MCF 10A (cell line): ENCODE measurements around the gene DOCK9. TPM values are rescaled to one million over a fixed set of nuclear protein-coding genes. Genes with fewer than 3 reads are reported as not detected.

Experiments used
- Bru-seq: library from RNA; stranded (reverse); fragments of 400-500 nt; gene quantifications from one replicate; lab custom pipeline; 2021; lab: Mats Ljungman, UMichigan
- BruChase-seq, 2 experiments: library from RNA; stranded (reverse); fragments of 400-500 nt; gene quantifications; one replicate each; lab custom pipeline; 2021; lab: Mats Ljungman, UMichigan
- BruUV-seq: library from RNA; stranded (reverse); fragments of 400-500 nt; replicated peaks from 2 replicates; lab custom pipeline; 2021; lab: Mats Ljungman, UMichigan
- CTCF ChIA-PET: fragments of 300-600 bp; sonication (Branson Sonifier 250); formaldehyde crosslinking; extraction: SDS; loops from one replicate; lab custom pipeline; 2021; ENCODE audit warnings: antibody characterized with exemption, inconsistent platforms; lab: Yijun Ruan, JAX
- POLR2A ChIA-PET: fragments of 300-600, 350-650 bp; sonication (Branson Sonifier 250); formaldehyde crosslinking; extraction: SDS; loops from one replicate; lab custom pipeline; 2020; ENCODE audit warnings: antibody characterized with exemption, inconsistent platforms; lab: Yijun Ruan, JAX
- DNase-seq: peaks from one replicate; pipeline ENCODE4 v3.0.0-alpha.2; 2018; ENCODE audit not compliant: unreplicated experiment
- H3K27ac Mint-ChIP-seq: one replicate; pipeline ENCODE4 v1.8.0; 2022; ENCODE audit warnings: mild to moderate bottlenecking, low read depth, mixed read lengths; ENCODE audit not compliant: unreplicated experiment
- H3K27me3 Mint-ChIP-seq: one replicate; pipeline ENCODE4 v1.8.0; 2022; ENCODE audit warnings: mixed read lengths; ENCODE audit not compliant: insufficient read depth, unreplicated experiment
- H3K36me3 Mint-ChIP-seq: one replicate; pipeline ENCODE4 v1.8.0; 2022; ENCODE audit warnings: mild to moderate bottlenecking, moderate library complexity, mixed read lengths; ENCODE audit not compliant: insufficient read depth, unreplicated experiment
- H3K4me1 Mint-ChIP-seq: one replicate; pipeline ENCODE4 v1.8.0; 2022; ENCODE audit warnings: mixed read lengths; ENCODE audit not compliant: insufficient read depth, unreplicated experiment
- H3K4me3 Mint-ChIP-seq: one replicate; pipeline ENCODE4 v1.8.0; 2022; ENCODE audit warnings: mild to moderate bottlenecking, moderate library complexity, mixed read lengths; ENCODE audit not compliant: unreplicated experiment
- H3K9me3 Mint-ChIP-seq: one replicate; pipeline ENCODE4 v1.8.0; 2022; ENCODE audit warnings: mixed read lengths; ENCODE audit not compliant: unreplicated experiment
- CTCF ChIP-seq: fragments of 200-600 bp; IDR thresholded peaks from one replicate; pipeline ENCODE4 v1.8.0; 2022; ENCODE audit warnings: antibody characterized with exemption, mild to moderate bottlenecking; ENCODE audit not compliant: unreplicated experiment
- intact Hi-C: fragments of 100-400 bp; cut with micrococcal nuclease; formaldehyde crosslinking; loops from 2 replicates; pipeline ENCODE4 v1.14.1; 2022
- long read RNA-seq: library from polyadenylated mRNA; stranded (forward); transcript quantifications from one replicate; pipeline ENCODE4 v2.0.0, GENCODE V29; 2022
- total RNA-seq: library from RNA; stranded (reverse); gene quantifications from 2 replicates; pipeline ENCODE4 v1.2.3, GENCODE V29; 2022

The DOCK9 gene
- total RNA-seq (77.0 and 94.1 TPM in 2 replicates), Bru-seq, nascent RNA (percentile 85 among the genes with signal in this experiment), BruChase-seq, experiment 1, labeled RNA remaining after a 6-hour chase (percentile 76 among the genes with signal in this experiment), BruChase-seq, experiment 2, labeled RNA remaining after a 2-hour chase (percentile 78 among the genes with signal in this experiment)
- long read RNA-seq, full-length matches to known transcripts, result 1 of 38 reads
- long read RNA-seq, partial matches to known transcripts, result 7 of 38 reads
- long read RNA-seq, other reads (novel, unspliced or antisense), result 30 of 38 reads

- Mint-ChIP-seq H3K27ac (peak within 1 kb of the TSS; percentile 80), H3K27me3 (no peaks in the 10 kb centered on the region), H3K4me1 (peaks cover 39% of the 10 kb centered on the region), H3K36me3 (peaks cover 6% of the 10 kb centered on the region), H3K4me3 (peak within 1 kb of the TSS; percentile 70), H3K9me3 (no peaks in the 10 kb centered on the region)
- TF ChIP-seq CTCF, result no peak
- ChIA-PET CTCF (interaction anchor here (0.6 to 1.6 kb wide), 7 partner anchors 11 to 136 kb away, joined by 3 to 8 read pairs (median 3); no protein-coding TSS in a partner anchor), POLR2A (interaction anchor here (0.7 to 3.4 kb wide), 18 partner anchors 11 to 1543 kb away, joined by 3 to 12 read pairs (median 3); partner anchors contain the start of gene UBAC2)
- peak; percentile 49 for DNase-seq
- intact Hi-C loops, result loop anchor here (2.0 to 5.0 kb wide), 2 partner anchors 41 to 85 kb away; no protein-coding TSS in a partner anchor
- TSS peak; percentile 40 for BruUV-seq
Measured at GRCh38 chr13:98977568-98978265, at the start of gene DOCK9. DOCK9 (minus strand) TSS chr13:98978064; CDS start chr13:98977909, 155 bp downstream.

DNA sequence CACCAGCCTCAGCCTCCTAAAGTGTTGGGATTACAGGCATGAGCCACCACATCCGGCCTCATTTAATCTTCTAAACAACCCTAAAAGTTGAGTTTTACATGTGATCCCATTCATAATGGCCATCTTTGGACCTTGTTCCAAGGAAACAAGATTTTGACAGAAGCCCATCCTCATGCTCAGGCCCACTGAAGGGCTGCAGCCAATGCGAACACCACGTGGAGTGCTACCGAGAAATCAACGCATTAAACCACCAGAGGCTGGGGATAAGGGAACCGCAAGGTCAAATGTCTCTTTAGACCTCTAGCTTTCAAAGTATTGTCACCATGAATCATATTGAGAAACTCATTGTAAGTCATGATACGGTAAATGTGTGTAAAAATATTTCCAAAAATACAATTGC, 49.4 kb upstream of the DOCK9 start:
- POLR2A ChIA-PET, result interaction anchor here (1.0 to 1.1 kb wide), 2 partner anchors 10 to 49 kb away, joined by 3 to 4 read pairs; partner anchors contain the start of gene DOCK9
- no peak for DNase-seq
- CTCF ChIA-PET, result interaction anchor here (0.6 to 1.8 kb wide), 6 partner anchors 30 to 302 kb away, joined by 3 to 6 read pairs (median 3); no protein-coding TSS in a partner anchor
- no TSS peak for BruUV-seq
- no peaks in the 10 kb centered on the region for H3K36me3 Mint-ChIP-seq
- intact Hi-C loops, result no loop called here
- H3K27me3 Mint-ChIP-seq, result no peaks in the 10 kb centered on the region
- no peak overlapping the region for H3K4me3 Mint-ChIP-seq
- H3K9me3 Mint-ChIP-seq, result no peaks in the 10 kb centered on the region
- peaks cover 47% of the 10 kb centered on the region for H3K4me1 Mint-ChIP-seq
- no peak overlapping the region for H3K27ac Mint-ChIP-seq
- TF ChIP-seq CTCF, result no peak

GRCh38 chr13:99022941-99023340, 45.1 kb upstream of the DOCK9 start:
- no peak overlapping the region for H3K27ac Mint-ChIP-seq
- DNase-seq, result no peak
- no peak overlapping the region for H3K4me3 Mint-ChIP-seq
- H3K9me3 Mint-ChIP-seq, result no peaks in the 10 kb centered on the region
- no peaks in the 10 kb centered on the region for H3K36me3 Mint-ChIP-seq
- ChIA-PET POLR2A (interaction anchor here (0.8 kb wide), 1 partner anchor 11 kb away, joined by 3 read pairs; no protein-coding TSS in a partner anchor), CTCF (interaction anchor here (0.6 to 1.5 kb wide), 3 partner anchors 9 to 133 kb away, joined by 3 to 4 read pairs (median 4); no protein-coding TSS in a partner anchor)
- intact Hi-C loops, result no loop called here
- no peak for TF ChIP-seq CTCF
- no TSS peak for BruUV-seq
- no peaks in the 10 kb centered on the region for H3K27me3 Mint-ChIP-seq
- H3K4me1 Mint-ChIP-seq, result peaks cover 44% of the 10 kb centered on the region
